Stimulated activated CD4-positive, alpha-beta T cell treated with anti-CD3 and anti-CD28 coated beads, Interleukin-12 subunit alpha, Interleukin-12 subunit beta, amount 100 ng/mL, for 4 hours (primary cell): Measurements from ENCODE around the gene COL6A2.
"Not testable (repeated sequence)": the region's sequence is repeated elsewhere in the genome, so short reads cannot be mapped to it uniquely, and the experiment has no call there.

Source experiments
- DNase-seq: peaks from one replicate; pipeline ENCODE4 v3.0.0-alpha.2; 2020

The COL6A2 gene

GRCh38 chr21:46157987-46158451, 60.1 kb downstream of the COL6A2 start:
- DNase-seq, result no peak

DNA sequence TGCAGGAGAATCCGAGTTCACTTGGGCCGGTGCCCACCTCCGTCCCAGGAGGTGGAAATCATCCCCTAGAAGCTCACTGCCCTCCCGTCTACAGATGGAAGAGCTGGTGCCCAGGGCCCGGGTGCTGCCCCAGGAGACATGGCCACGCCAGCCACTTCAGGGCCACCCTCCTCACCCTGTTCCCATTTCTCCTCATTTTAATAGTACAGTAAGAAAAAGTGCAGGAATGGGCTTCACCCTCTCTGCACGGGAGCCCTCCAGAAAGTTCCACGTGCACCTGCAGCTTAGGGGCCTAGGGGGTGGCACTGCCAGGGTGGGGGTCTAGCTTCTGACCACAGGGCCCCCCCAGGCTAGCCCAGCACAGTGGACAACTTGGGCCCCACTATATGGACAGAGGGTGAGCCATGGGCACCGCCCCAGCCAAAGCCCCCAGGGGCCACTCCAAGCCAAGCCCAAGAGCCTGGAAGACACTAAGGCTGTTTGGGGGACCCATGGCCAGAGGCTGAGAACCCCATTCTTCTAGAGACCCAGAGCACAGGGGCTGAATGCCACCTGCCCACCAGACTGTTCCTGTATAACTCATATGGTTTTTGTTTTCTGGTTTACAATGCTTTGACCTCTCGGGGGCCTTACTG, 60.9 kb downstream of the COL6A2 start:
- no peak for DNase-seq

- no peak for DNase-seq
Observed at GRCh38 chr21:46159390-46159789, 61.5 kb downstream of the COL6A2 start.

DNA sequence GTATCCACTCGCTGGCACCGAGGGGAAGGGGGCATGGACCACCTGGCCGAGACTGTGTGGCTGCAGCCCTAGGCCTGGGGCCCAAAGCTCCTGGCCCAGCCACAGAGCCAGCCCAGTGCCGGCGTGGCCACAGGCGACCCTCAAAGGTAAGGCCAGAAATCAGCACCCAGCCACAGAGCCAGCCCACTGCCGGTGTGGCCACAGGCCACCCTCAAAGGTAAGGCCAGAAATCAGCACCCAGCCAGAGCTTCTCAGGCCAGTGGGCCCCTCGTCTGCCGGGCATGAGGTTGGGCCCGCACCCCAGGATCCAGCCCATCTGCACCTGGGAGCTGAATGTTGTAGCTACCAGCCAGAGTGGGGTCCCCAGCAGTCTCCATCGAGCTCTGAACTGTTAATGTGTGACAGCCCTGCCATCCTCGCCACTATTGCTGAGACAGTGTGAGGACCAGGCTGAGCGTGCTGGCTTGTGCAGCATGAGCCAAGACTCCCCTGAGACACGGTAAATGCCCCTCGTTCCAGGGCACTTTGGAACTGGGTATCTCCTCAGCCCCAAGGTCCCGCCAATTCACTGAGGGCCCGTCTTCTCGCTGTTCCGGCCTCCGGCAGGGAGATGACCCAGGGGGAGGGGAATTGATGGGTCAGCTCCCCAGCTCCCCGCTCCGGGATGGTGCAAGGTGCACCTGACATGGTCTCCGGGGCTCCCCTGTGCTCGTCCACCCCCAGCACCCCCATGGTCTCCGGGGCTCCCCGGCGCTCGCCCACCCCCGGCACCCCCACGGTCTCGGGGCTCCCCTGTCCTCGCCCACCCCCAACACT, 62.1 kb downstream of the COL6A2 start:
- DNase-seq, result no peak

DNA sequence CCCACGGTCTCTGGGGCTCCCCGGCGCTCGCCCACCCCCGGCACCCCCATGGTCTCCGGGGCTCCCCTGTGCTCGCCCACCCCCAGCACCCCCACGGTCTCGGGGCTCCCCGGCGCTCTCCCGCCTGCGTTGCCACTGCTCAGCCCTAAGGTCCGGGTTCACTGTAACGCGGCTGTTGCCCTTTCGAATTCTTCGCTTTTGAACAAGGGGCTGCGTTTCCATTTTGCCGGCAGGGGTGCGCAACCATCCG, 62.7 kb downstream of the COL6A2 start:
- no peak for DNase-seq

- DNase-seq, result no peak
Observed at GRCh38 chr21:46160907-46161632, 63.2 kb downstream of the COL6A2 start.

DNA sequence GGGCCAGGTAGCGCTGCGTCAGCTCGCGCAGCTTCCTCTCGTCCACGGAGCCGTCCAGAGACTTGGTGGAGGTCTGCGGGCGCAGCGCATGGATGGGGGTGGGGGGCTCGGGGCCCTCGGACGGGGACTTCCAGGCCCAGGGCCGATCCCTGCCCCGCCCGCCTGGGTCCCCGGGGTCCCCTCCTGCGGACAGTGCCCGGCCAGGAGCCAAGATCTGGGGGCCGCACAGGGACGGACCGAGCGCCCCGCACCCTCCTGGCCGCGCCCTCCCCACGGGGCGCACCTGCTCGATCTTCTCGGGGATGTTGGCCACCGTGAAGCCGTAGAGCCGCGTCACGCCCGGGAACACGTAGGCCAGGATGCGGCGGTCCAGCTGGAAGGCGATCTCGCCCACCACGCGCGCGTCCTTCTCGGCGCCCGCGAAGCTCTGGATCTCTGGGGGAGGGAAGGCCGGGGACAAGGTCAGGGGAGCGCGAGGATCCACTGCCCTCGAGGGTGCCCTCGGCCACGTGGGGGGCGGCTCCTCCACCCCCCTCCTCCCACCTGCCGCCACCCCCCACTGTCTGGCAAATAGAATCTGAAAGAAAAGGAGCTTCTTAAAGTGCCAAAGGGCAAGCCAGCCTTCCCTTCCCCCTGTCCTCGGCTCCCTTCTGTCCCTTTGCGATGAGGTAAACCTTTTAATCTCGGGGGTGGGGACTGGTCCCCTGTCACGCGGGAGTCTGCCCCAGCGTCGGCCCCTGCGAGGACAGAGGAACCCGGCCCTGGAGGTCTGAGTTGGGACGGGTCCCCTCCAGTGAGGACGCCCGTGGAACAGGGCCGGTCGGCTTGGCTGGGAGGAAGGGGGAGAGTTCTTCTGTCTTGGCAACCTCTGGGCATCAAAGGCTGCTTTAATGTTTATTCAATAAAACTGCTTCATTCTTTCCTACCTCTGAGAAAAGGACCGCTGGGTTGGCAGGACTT, 64.0 kb downstream of the COL6A2 start:
- no peak for DNase-seq

DNA sequence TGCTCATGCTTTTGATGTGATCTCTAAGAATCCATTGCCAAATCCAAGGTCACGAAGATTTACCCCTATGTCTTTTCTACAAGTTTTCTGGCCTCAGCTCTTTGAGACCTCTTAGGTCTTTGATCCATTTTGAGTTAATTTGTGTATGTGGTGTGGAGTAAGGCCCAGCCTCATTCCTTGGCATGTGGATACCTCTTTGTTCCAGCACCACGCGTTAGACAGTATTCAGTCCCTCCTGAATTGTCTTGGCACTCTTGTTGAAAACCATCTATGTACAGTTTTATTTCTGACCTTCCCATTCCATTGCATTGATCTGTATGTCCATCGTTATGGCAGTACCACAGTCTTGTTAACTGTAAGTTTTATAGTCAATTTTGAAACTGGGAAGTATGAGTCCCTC, 65.5 kb downstream of the COL6A2 start:
- DNase-seq, result no peak

- DNase-seq, result no peak
Observed at GRCh38 chr21:46165098-46165497, 67.2 kb downstream of the COL6A2 start.

DNA sequence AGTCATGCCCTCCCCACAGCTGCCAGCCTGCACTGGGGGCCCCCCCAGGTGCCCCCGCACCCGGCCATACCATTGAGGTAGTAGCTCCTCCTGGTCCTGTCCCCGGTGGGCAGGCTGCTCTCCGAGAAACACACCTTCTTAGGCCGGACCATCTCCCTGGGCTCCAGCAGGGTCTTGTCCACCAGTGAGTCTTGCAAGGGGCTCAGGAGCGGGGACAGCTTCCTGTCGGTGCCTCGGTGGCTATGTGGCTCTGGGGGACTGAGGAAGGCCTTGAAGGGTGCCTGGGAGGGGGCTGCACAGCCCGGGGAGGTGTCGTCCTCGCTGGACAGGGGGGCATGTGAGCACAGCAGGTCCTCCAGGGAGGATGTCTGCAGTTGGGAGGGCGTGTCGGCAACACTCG, 70.3 kb downstream of the COL6A2 start:
- no peak for DNase-seq

GRCh38 chr21:46168659-46169386, 70.9 kb downstream of the COL6A2 start:
- DNase-seq, result no peak

DNA sequence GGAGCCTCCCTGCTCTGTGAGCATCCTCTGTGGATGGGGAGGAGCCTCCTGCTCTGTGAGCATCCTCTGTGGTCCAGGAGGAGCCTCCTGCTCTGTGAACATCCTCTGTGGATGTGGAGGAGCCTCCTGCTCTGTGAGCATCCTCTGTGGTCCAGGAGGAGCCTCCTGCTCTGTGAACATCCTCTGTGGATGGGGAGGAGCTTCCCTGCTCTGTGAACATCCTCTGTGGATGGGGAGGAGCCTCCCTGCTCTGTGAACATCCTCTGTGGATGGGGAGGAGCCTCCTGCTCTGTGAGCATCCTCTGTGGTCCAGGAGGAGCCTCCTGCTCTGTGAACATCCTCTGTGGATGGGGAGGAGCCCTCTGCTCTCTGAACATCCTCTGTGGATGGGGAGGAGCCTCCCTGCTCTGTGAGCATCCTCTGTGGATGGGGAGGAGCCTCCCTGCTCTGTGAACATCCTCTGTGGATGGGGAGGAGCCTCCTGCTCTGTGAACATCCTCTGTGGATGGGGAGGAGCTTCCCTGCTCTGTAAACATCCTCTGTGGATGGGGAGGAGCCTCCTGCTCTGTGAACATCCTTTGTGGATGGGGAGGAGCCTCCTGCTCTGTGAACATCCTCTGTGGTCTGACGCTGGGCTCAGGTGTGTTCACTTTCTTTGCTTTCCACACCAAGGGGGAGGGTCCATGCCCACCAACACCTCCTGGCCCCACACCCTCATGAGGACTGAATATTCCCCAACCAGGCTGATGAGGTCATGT, 72.7 kb downstream of the COL6A2 start:
- not testable (repeated sequence) for DNase-seq

DNA sequence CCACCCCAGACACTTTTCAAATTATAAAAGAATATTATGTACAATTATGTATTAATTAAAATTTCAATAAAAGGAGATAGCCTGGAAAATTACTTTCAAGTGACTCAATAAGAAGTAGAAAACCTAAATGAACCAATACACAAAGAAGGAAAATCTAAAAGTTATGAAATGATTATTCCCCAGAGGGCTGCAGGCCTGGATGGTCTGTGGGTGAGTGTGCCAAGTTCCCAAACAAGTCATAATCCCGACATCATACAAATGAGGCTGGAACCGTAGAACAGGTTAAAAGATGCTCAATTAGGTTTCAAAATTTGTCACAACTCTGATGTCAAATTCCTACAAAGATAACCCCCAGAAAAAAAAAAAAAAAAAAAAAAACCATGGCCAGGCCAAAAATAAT, 73.7 kb downstream of the COL6A2 start:
- DNase-seq, result no peak

- no peak for DNase-seq
Observed at GRCh38 chr21:46171996-46172862, 74.3 kb downstream of the COL6A2 start.

DNA sequence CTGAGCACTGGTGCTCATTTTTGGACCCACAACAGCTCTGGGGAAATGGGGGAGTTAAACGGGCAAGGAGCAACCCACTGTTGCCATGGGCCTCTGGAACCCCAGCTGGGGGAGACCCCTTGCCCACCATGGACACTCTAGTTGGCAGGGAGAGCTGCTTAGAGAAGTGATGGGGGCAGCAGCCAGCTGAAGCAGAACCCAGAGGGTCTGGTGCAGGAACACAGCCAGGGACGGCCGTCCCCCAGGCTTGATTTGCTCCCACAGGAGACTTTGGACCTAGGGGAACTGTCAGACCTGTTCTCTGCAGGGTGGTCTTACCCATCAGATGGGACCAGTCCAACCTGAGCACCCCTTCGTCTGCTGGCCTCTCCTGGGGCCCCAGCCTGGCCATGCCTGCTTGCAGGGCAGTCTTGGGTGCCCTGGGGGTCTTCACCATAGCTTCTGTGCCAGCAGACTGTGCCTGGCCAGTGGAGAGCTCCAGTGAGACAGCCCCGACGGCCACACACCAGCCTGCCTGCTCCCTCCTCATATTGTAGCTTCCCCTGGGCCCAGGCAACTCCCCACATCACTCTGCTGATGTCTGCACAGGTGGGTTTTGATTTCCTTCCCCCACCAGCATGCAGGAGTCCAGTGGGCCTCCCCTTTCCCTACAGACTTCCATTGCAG, 75.1 kb downstream of the COL6A2 start:
- no peak for DNase-seq

- DNase-seq, result no peak
Observed at GRCh38 chr21:46173573-46173972, 75.7 kb downstream of the COL6A2 start.

DNA sequence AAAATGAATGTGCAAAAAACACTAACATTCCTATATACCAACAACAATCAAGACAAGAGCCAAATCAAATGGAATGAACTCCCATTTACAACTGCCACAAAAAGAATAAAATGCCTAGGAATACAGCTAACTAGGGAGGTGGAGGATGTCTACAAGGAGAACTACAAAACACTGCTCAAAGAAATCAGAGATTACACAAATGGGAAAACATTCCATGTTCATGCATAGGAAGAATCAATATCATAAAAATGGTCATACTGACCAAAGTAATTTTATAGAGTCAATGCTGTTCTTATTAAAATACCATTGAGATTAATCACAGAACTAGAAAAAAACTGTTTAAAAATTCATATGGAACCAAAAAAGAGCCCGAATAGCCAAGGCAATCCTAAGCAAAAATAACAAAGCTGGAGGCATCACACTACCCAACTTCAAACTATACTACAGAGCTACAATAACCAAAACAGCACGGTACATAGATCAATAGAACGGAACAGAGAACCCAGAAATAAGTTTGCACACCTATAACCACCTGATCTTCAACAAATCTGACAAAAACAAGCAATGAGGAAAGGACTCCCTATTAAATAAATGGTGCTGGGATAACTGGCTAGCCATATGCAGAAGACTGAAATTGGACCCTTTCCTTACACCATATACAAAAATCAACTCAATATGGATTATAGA, 78.7 kb downstream of the COL6A2 start:
- not testable (repeated sequence) for DNase-seq

- DNase-seq, result no peak
Observed at GRCh38 chr21:46178961-46179360, 81.0 kb downstream of the COL6A2 start.
